Naive thymus-derived CD4-positive, alpha-beta T cell (primary cell): Measurements from ENCODE around the gene HAO2. TPM values are rescaled to one million over a fixed set of nuclear protein-coding genes. Genes with fewer than 3 reads are reported as not detected.
A peak's percentile ranks its signal among the peaks of the same experiment; 100 is the strongest.

Source experiments
- ATAC-seq: fragments of 150-1000 bp; cut with Tn5 transposase; 2 replicates; pipeline ENCODE4 v1.10.0; 2021; ENCODE audit warnings: mild to moderate bottlenecking, moderate library complexity
- CTCF ChIA-PET: fragments of 350-600 bp; sonication (Branson Sonifier 250); formaldehyde crosslinking; loops from one replicate; lab custom pipeline; 2021; ENCODE audit warnings: antibody characterized with exemption; lab: Charles Lee
- POLR2A ChIA-PET: fragments of 350-600 bp; sonication (Branson Sonifier 250); formaldehyde crosslinking; loops from one replicate; lab custom pipeline; 2021; ENCODE audit warnings: antibody characterized with exemption, inconsistent platforms; lab: Charles Lee
- DNase-seq, 9 donors: peaks; one replicate each; pipeline versions ENCODE4 v3.0.0 to v3.0.0-alpha.2; 2020 to 2022; ENCODE audit warnings: mixed read lengths in 1 of 9
- H3K27ac ChIP-seq: one replicate; pipeline ENCODE4 v1.7.0; 2013; ENCODE audit warnings: mild to moderate bottlenecking, low read depth, low read length, moderate library complexity
- H3K27me3 ChIP-seq, 2 donors: one replicate each; pipeline ENCODE4 v1.7.0; 2013; ENCODE audit warnings: low read length in 2 of 2, mild to moderate bottlenecking in 2 of 2, moderate library complexity in 2 of 2; ENCODE audit not compliant: control insufficient read depth in 2 of 2, insufficient read depth in 2 of 2
- H3K36me3 ChIP-seq, 3 experiments: 1 replicate in 2 of 3; 2 replicates in 1 of 3; pipeline ENCODE4 v1.7.0; 2013; ENCODE audit warnings: low read length in 3 of 3, mild to moderate bottlenecking in 3 of 3, moderate library complexity in 1 of 3; ENCODE audit not compliant: insufficient read depth in 3 of 3, control insufficient read depth in 2 of 3
- H3K4me1 ChIP-seq, 2 donors: one replicate each; pipeline ENCODE4 v1.7.0; 2013; ENCODE audit warnings: low read length in 2 of 2, mild to moderate bottlenecking in 2 of 2, moderate library complexity in 1 of 2; ENCODE audit not compliant: control insufficient read depth in 2 of 2, insufficient read depth in 2 of 2
- H3K4me3 ChIP-seq: 2 replicates; pipeline ENCODE4 v1.7.0; 2013; ENCODE audit warnings: mild to moderate bottlenecking, low read length
- H3K9me3 ChIP-seq, 3 experiments: 1 replicate in 2 of 3; 2 replicates in 1 of 3; pipeline ENCODE4 v1.7.0; 2013; ENCODE audit warnings: low read length in 3 of 3; ENCODE audit not compliant: control insufficient read depth in 2 of 3
- H3K27ac Mint-ChIP-seq, 9 donors: one replicate each; pipeline ENCODE4 v1.8.0; 2020 to 2022; ENCODE audit warnings: mixed read lengths in 9 of 9, mild to moderate bottlenecking in 8 of 9, moderate library complexity in 5 of 9, inconsistent platforms in 2 of 9
- H3K27me3 Mint-ChIP-seq, 5 donors: one replicate each; pipeline ENCODE4 v1.8.0; 2021 to 2022; ENCODE audit warnings: mixed read lengths in 5 of 5, mild to moderate bottlenecking in 1 of 5
- H3K36me3 Mint-ChIP-seq, 5 donors: one replicate each; pipeline ENCODE4 v1.8.0; 2020 to 2022; ENCODE audit warnings: mixed read lengths in 5 of 5, mild to moderate bottlenecking in 3 of 5, inconsistent platforms in 1 of 5
- H3K4me1 Mint-ChIP-seq, 7 donors: one replicate each; pipeline ENCODE4 v1.8.0; 2020 to 2022; ENCODE audit warnings: mixed read lengths in 7 of 7, mild to moderate bottlenecking in 3 of 7, inconsistent platforms in 1 of 7
- H3K4me3 Mint-ChIP-seq, 10 donors: one replicate each; pipeline ENCODE4 v1.8.0; 2020 to 2022; ENCODE audit warnings: mild to moderate bottlenecking in 10 of 10, mixed read lengths in 10 of 10, moderate library complexity in 6 of 10, inconsistent platforms in 2 of 10
- H3K9me3 Mint-ChIP-seq, 11 donors: one replicate each; pipeline ENCODE4 v1.8.0; 2020 to 2022; ENCODE audit warnings: mixed read lengths in 11 of 11, mild to moderate bottlenecking in 4 of 11, inconsistent platforms in 1 of 11, moderate library complexity in 1 of 11
- intact Hi-C, 2 donors: fragments of 100-400 bp; cut with micrococcal nuclease; formaldehyde crosslinking; loops; one replicate each; pipeline ENCODE4 v1.15.1; 2023
- polyA plus RNA-seq, 2 donors: library from polyadenylated mRNA; unstranded; fragments of 300-500 nt; fragmentation: Illumina TruSeq; gene quantifications; one replicate each; pipeline ENCODE4 v1.2.3, GENCODE V29; 2021
- total RNA-seq, 6 experiments: library from RNA in 5 of 6; stranded (reverse) in 5 of 6; gene quantifications; 1 replicate in 5 of 6; 2 replicates in 1 of 6; pipeline ENCODE4 v1.2.3 and lab custom pipeline; 2021 to 2026

Gene HAO2
- total and polyA plus RNA-seq, 7 experiments from 2014 or later, result not detected

GRCh38 chr1:119327094-119327449, 41.5 kb upstream of the HAO2 start:
- peaks cover 9 to 21% (median 15%) of the 10 kb centered on the region in 7 donors for H3K4me1 Mint-ChIP-seq
- H3K27me3 Mint-ChIP-seq, result peaks cover 4 to 15% (median 10%) of the 10 kb centered on the region in 5 donors
- peak overlapping the region in 1 of 9 donors; percentile 22 for H3K27ac Mint-ChIP-seq
- intact Hi-C loops, result loop anchor here (2.0 to 5.0 kb wide), 2 partner anchors 40 to 186 kb away; partner anchors contain the start of gene WARS2 (in 1 of the 2)
- Histone ChIP-seq H3K9me3 (no peaks in the 10 kb centered on the region), H3K27ac (no peak overlapping the region), H3K4me1 (peaks cover 0 to 7% of the 10 kb centered on the region in 2 donors), H3K4me3 (peak overlapping the region; percentile 61), H3K27me3 (no peaks in the 10 kb centered on the region), H3K36me3 (no peaks in the 10 kb centered on the region)
- H3K9me3 Mint-ChIP-seq, result peaks cover 0 to 1% (median 0%) of the 10 kb centered on the region in 11 donors
- H3K4me3 Mint-ChIP-seq, result peak overlapping the region; percentile 82 to 94 (median 89)
- ChIA-PET POLR2A (no interaction called here), CTCF (no interaction called here)
- DNase-seq, result peak in 3 of 9 donors; percentile 3 to 10 (median 3)
- ATAC-seq, result no peak
- no peaks in the 10 kb centered on the region for H3K36me3 Mint-ChIP-seq

GRCh38 chr1:119327450-119328155, 41.0 kb upstream of the HAO2 start:
- ChIA-PET CTCF (interaction anchor here (0.7 kb wide), 1 partner anchor 389 kb away, joined by 3 read pairs; no protein-coding TSS in a partner anchor), POLR2A (no interaction called here)
- Histone ChIP-seq H3K9me3 (no peaks in the 10 kb centered on the region), H3K4me3 (peak overlapping the region; percentile 61), H3K36me3 (no peaks in the 10 kb centered on the region), H3K27ac (no peak overlapping the region), H3K4me1 (peaks cover 0 to 7% of the 10 kb centered on the region in 2 donors), H3K27me3 (no peaks in the 10 kb centered on the region)
- Mint-ChIP-seq H3K27ac (peak overlapping the region in 3 of 9 donors; percentile 22 to 24 (median 22)), H3K36me3 (no peaks in the 10 kb centered on the region), H3K4me1 (peaks cover 9 to 21% (median 15%) of the 10 kb centered on the region in 7 donors), H3K27me3 (peaks cover 4 to 15% (median 10%) of the 10 kb centered on the region in 5 donors), H3K4me3 (peak overlapping the region; percentile 82 to 94 (median 89)), H3K9me3 (peaks cover 0 to 1% (median 0%) of the 10 kb centered on the region in 11 donors)
- peak; percentile 56 for ATAC-seq
- DNase-seq, result peak in 6 of 9 donors; percentile 8 to 27 (median 24)
- intact Hi-C loops, result loop anchor here (1.0 to 5.0 kb wide), 3 partner anchors 40 to 187 kb away; partner anchors contain the start of gene WARS2 (in 1 of the 2)

GRCh38 chr1:119329541-119330461, 38.8 kb upstream of the HAO2 start:
- ChIA-PET CTCF (no interaction called here), POLR2A (no interaction called here)
- ATAC-seq, result no peak
- no peak overlapping the region for H3K27ac ChIP-seq
- peaks cover 0 to 7% of the 10 kb centered on the region in 2 donors for H3K4me1 ChIP-seq
- H3K27ac Mint-ChIP-seq, result no peak overlapping the region
- intact Hi-C loops, result loop anchor here in 1 of 2 donors (5.0 kb wide), 1 partner anchor 42 kb away; no protein-coding TSS in a partner anchor
- peaks cover 0 to 1% (median 0%) of the 10 kb centered on the region in 11 donors for H3K9me3 Mint-ChIP-seq
- H3K27me3 ChIP-seq, result no peaks in the 10 kb centered on the region
- no peaks in the 10 kb centered on the region for H3K36me3 Mint-ChIP-seq
- peaks cover 4 to 15% (median 8%) of the 10 kb centered on the region in 5 donors for H3K27me3 Mint-ChIP-seq
- no peak overlapping the region for H3K4me3 Mint-ChIP-seq
- H3K36me3 ChIP-seq, result no peaks in the 10 kb centered on the region
- H3K9me3 ChIP-seq, result no peaks in the 10 kb centered on the region
- H3K4me3 ChIP-seq, result no peak overlapping the region
- peaks cover 9 to 19% (median 15%) of the 10 kb centered on the region in 7 donors for H3K4me1 Mint-ChIP-seq
- DNase-seq, result no peak

- H3K27ac Mint-ChIP-seq, result no peak overlapping the region
- Histone ChIP-seq H3K4me1 (peaks cover 0 to 7% of the 10 kb centered on the region in 2 donors), H3K9me3 (no peaks in the 10 kb centered on the region), H3K4me3 (no peak overlapping the region), H3K27ac (no peak overlapping the region), H3K27me3 (no peaks in the 10 kb centered on the region), H3K36me3 (no peaks in the 10 kb centered on the region)
- POLR2A ChIA-PET, result no interaction called here
- peaks cover 0 to 1% (median 0%) of the 10 kb centered on the region in 11 donors for H3K9me3 Mint-ChIP-seq
- H3K36me3 Mint-ChIP-seq, result no peaks in the 10 kb centered on the region
- CTCF ChIA-PET, result no interaction called here
- no peak for DNase-seq
- H3K4me1 Mint-ChIP-seq, result peaks cover 9 to 19% (median 15%) of the 10 kb centered on the region in 7 donors
- H3K27me3 Mint-ChIP-seq, result peaks cover 4 to 8% (median 7%) of the 10 kb centered on the region in 5 donors
- intact Hi-C loops, result no loop called here
- H3K4me3 Mint-ChIP-seq, result no peak overlapping the region
- ATAC-seq, result no peak
Observed at GRCh38 chr1:119330466-119331189, 38.0 kb upstream of the HAO2 start.

- POLR2A ChIA-PET, result interaction anchor here (0.6 kb wide), 1 partner anchor 1336 kb away, joined by 3 read pairs; no protein-coding TSS in a partner anchor
- Mint-ChIP-seq H3K4me3 (no peak overlapping the region), H3K9me3 (peaks cover 0 to 1% (median 0%) of the 10 kb centered on the region in 11 donors), H3K4me1 (peaks cover 9 to 18% (median 15%) of the 10 kb centered on the region in 7 donors), H3K36me3 (no peaks in the 10 kb centered on the region), H3K27ac (no peak overlapping the region), H3K27me3 (peaks cover 1 to 8% (median 5%) of the 10 kb centered on the region in 5 donors)
- intact Hi-C loops, result no loop called here
- H3K36me3 ChIP-seq, result no peaks in the 10 kb centered on the region
- CTCF ChIA-PET, result no interaction called here
- H3K27me3 ChIP-seq, result no peaks in the 10 kb centered on the region
- no peak for ATAC-seq
- no peaks in the 10 kb centered on the region for H3K9me3 ChIP-seq
- DNase-seq, result no peak
- no peak overlapping the region for H3K27ac ChIP-seq
- H3K4me1 ChIP-seq, result peaks cover 0 to 7% of the 10 kb centered on the region in 2 donors
- H3K4me3 ChIP-seq, result no peak overlapping the region
Observed at GRCh38 chr1:119331190-119331515, 37.4 kb upstream of the HAO2 start.

- POLR2A ChIA-PET, result interaction anchor here (0.6 kb wide), 1 partner anchor 1337 kb away, joined by 3 read pairs; no protein-coding TSS in a partner anchor
- Mint-ChIP-seq H3K4me1 (peaks cover 7 to 12% (median 10%) of the 10 kb centered on the region in 7 donors), H3K36me3 (no peaks in the 10 kb centered on the region), H3K27ac (no peak overlapping the region), H3K27me3 (peaks cover 0 to 11% (median 4%) of the 10 kb centered on the region in 5 donors), H3K9me3 (peaks cover 0 to 1% (median 0%) of the 10 kb centered on the region in 11 donors), H3K4me3 (no peak overlapping the region)
- no peak for DNase-seq
- Histone ChIP-seq H3K9me3 (no peaks in the 10 kb centered on the region), H3K4me1 (peaks cover 0 to 4% of the 10 kb centered on the region in 2 donors), H3K36me3 (no peaks in the 10 kb centered on the region), H3K4me3 (no peak overlapping the region), H3K27ac (no peak overlapping the region), H3K27me3 (no peaks in the 10 kb centered on the region)
- CTCF ChIA-PET, result no interaction called here
- intact Hi-C loops, result no loop called here
- no peak for ATAC-seq
Observed at GRCh38 chr1:119331915-119332314, 36.7 kb upstream of the HAO2 start.
